GM19351 (cell line): ENCODE measurements around the gene ACACA.
"Not testable (repeated sequence)": the region's sequence is repeated elsewhere in the genome, so short reads cannot be mapped to it uniquely, and the experiment has no call there.

Experiments used
- ATAC-seq: cut with Tn5 transposase; IDR thresholded peaks from one replicate; pipeline ENCODE4 v1.9.1; 2021; ENCODE audit warnings: mild to moderate bottlenecking, moderate library complexity; ENCODE audit not compliant: unreplicated experiment

Gene ACACA

DNA sequence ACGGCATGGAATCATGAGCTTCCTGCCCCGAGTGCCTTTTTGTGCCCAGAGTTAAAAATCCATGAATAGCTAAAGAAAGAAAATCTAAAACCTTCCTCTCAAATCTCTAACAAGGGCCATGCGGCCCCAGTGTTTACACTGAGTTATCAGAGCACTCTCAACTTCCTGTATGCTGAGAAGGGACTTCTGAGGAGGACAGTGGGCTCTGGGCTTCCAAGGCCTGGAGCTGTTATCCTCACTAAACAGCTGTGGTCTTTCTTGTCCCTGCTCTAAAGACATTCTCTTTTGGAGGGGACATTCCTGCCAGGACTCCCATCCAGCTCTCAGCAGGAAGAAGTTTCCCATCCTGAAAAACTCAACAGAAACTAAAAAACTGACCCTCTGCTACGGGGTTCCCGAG is 322.3 kb downstream of the ACACA start:
- ATAC-seq = no peak

- ATAC-seq = no peak
Observed at GRCh38 chr17:37083456-37083855, 323.2 kb downstream of the ACACA start.

DNA sequence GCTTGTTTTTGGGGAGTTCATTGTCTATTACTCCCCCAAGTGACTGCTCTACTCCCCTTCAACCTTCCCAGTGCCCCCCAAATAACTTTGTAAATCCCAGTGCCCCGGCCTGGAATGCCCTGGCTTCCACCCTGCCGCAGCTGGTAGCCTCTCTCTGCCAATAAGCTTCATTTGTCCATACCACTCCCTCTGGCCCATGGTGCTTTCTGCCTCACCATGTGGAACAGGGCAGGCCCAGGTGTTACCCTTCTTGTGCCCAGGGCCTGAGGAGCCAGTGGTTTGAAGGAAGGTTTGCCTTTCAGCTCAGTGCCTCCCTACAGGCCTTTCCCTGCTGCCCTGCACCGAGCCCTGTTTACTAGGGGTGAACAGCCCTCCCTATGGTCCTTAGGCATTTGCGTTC is 323.7 kb downstream of the ACACA start:
- no peak for ATAC-seq

GRCh38 chr17:37082311-37082860 is 324.2 kb downstream of the ACACA start:
- ATAC-seq = no peak

GRCh38 chr17:37081287-37081686 is 325.3 kb downstream of the ACACA start:
- no peak for ATAC-seq

DNA sequence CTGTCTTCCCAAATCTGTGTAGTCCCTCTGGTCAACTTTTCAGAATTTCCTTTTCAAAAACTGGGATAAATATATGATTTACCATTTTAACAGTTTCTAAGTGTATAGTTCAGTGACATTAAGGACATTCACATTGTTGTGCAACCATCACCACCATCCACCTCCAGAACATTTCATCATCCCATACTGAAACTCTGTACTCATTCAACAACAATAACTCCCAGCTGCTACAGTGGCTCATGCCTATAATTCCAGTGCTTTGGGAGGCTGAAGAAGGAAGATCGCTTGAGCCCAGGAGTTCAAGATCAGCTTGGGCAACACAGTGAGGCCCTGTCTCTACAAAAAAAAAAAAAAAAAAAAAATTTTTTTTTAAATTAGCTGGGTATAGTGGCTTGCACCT is 326.9 kb downstream of the ACACA start:
- ATAC-seq = no peak

- no peak for ATAC-seq
Observed at GRCh38 chr17:37079065-37079708, 327.4 kb downstream of the ACACA start.

GRCh38 chr17:37073464-37073863 is 333.2 kb downstream of the ACACA start:
- ATAC-seq = not testable (repeated sequence)

DNA sequence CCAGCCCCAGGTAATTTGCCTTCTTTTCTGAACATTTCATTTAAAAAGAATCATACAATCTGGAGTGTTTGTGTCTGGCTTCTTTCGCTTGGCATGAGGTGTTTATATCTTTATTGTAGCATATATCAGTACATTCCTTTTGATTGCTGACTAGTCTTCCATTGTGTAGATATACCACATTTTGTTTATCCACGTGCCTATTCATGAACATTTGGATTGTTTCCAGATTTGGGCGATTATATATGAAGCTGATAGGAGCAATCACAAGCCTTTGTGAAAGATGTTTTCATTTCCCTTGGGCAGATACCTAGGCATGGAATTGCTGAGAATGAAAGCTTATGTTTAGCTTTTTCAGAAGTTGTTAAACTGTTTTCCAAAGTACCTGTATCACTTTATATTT is 337.5 kb downstream of the ACACA start:
- ATAC-seq = no peak

DNA sequence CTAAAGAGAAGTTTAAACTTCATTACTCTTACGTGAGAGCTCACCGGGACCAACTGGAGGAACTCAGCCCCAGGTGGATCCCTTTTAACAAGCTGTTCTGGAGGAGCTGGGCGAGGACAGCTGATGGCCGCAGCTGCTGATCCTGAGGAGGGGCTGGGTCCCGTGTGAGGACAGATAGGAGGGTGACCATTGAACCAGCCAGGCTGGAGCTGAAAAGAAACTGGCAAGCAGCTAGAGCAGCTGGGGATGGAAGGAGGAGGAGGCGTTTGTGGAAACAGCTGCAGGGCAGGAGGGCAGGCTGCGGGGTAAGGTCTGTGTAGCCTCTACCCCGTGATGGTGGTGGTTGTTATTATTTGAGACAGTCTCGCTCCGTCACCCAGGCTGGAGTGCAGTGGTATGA is 338.4 kb downstream of the ACACA start:
- no peak for ATAC-seq

DNA sequence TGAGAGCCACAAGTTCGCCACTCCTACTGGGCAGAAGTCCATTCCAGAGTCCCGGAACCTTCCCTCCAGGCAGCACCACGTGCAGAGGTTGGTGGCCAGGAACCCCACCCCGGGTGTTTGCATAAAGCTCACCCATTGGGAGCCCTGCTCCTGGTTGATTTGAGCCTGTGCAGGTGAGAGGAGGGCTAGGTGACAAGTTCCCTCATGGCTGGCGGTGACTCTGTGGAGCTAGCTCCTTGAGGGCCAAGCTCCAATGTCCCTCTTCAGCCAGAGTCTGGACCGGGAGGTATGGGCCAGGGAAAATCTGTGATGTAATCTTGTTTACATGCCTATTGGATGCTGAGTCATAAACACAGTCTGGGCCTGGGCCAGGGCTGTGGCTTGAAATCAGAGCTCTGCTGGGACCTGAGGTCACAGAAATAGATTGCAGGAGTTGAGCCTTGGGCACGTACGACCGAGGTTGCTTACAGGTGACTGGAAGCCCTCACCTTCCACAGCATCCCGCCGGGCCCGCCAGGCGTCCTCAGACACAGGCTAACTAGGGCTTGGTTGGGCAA is 339.0 kb downstream of the ACACA start:
- ATAC-seq = no peak

GRCh38 chr17:37066322-37067255 is 340.0 kb downstream of the ACACA start:
- no peak for ATAC-seq

DNA sequence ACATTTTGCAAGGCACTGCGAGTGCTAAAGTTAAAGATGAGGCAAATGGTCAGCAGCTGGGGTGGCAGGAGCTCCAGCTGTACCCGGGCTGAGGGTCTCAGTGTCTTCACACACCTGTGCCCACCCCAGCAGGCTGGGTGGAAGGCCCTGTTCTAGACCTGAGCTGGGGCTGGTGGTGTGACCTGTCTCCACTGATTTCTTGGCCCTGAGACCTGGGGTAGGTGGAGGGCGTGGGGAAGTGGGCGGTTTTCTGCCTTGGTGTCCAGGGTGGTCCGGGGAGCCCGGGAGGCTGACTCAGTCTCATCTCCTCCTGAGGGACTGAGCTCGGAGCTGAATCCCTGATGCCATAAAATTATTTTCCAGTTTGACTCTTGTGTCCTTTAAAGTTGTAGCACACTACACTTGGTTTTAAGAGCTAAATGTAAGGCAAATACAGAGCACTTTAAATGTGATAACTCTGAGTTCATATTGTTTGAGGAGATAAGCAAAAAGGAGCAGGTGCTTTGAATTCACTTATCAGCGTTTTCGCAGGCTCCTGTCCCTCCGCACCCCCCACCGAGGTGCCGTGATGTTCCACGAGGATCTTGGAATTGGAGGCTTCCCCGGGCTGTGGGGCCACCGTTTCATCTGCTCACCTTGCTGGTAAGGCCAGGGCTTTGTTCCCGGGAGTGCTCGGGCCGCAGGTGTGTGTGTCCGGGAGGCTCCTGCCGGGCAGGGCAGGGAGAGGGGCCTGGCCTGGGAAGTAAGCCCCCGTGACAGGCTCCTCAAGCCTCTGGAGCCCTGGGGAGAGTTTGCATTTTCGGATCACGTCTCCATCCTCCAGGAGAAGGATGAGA is 340.9 kb downstream of the ACACA start:
- no peak for ATAC-seq

GRCh38 chr17:37064956-37065355 is 341.7 kb downstream of the ACACA start:
- ATAC-seq = no peak

DNA sequence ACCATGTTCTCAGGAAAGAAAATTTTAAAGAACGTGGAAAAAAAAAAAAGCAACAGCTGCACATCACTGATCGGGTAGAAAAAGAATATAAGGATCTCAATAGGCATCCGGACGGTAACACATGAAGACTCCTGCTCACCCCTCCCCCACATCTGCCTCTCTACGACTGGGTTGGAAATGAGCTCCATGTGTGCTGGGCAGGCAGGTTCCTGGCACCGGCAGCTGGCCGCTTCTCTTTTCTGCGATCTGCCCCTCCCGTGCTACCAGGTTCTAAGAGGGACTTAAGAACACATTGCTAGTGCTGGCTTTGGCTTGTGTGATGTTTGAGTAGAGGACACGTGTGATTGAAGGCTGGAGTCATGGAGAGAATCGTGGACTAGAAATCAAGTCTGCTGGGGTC is 342.4 kb downstream of the ACACA start:
- ATAC-seq = no peak

- no peak for ATAC-seq
Observed at GRCh38 chr17:37062021-37062420, 344.6 kb downstream of the ACACA start.

- no peak for ATAC-seq
Observed at GRCh38 chr17:37060928-37061327, 345.7 kb downstream of the ACACA start.

DNA sequence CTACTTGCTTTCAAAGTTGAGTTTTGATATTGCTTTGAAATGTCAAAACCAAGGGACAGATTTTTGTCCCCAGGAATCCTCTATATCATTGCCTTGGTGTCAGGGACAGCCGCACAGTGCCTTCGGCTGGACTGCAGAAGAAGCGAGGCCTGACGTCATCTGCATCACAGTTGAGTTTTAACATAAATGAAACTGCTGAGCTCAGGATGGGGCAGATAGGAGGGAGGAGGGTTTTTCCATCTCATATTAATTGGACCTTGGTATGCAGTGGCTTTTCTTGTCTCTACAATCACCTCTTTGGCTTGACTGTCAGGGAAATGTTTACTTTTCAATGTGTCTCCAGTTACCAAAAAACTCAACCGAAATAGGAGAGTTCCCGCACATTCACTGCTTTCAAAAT is 346.5 kb downstream of the ACACA start:
- no peak for ATAC-seq

GRCh38 chr17:37059493-37059892 is 347.1 kb downstream of the ACACA start:
- no peak for ATAC-seq

GRCh38 chr17:37056622-37057021 is 350.0 kb downstream of the ACACA start:
- no peak for ATAC-seq

DNA sequence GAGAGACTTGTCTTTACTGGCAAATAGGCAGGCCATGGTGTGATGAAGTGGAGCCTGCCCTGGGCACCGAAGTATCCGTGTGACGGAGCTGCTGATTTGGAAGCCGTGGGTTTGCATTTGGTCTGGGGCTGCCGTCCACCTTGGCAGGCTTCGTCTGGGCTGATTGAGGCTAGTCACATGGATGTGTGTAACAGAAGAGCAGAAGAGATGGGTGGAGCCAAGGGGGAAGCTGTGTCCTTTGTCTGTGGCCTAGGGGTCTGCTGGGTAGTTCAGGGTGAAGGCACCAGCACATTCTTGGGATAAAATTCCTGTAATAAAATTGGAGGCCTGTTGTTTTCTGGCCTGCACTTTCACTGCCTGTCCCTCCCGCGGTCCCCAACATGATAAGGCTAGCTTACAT is 351.7 kb downstream of the ACACA start:
- no peak for ATAC-seq
